Endothelial cell (in vitro differentiated cells): Measurements from ENCODE around the gene PER2. TPM values are rescaled to one million over a fixed set of nuclear protein-coding genes. Genes with fewer than 3 reads are reported as not detected.

Source experiments
- DNase-seq: peaks from one replicate; pipeline ENCODE4 v3.0.0; 2021; ENCODE audit warnings: low spot score
- H3K27ac Mint-ChIP-seq: one replicate; pipeline ENCODE4 v1.8.0; 2021; ENCODE audit warnings: mixed read lengths, inconsistent platforms; ENCODE audit not compliant: unreplicated experiment
- H3K27me3 Mint-ChIP-seq: one replicate; pipeline ENCODE4 v1.8.0; 2021; ENCODE audit warnings: mild to moderate bottlenecking, moderate library complexity, mixed read lengths, inconsistent platforms; ENCODE audit not compliant: unreplicated experiment
- H3K36me3 Mint-ChIP-seq: one replicate; pipeline ENCODE4 v1.8.0; 2021; ENCODE audit warnings: mild to moderate bottlenecking, low read depth, mixed read lengths, inconsistent platforms; ENCODE audit not compliant: unreplicated experiment
- H3K4me1 Mint-ChIP-seq: one replicate; pipeline ENCODE4 v1.8.0; 2021; ENCODE audit warnings: mild to moderate bottlenecking, mixed read lengths, inconsistent platforms; ENCODE audit not compliant: unreplicated experiment
- H3K4me3 Mint-ChIP-seq: one replicate; pipeline ENCODE4 v1.8.0; 2021; ENCODE audit warnings: mild to moderate bottlenecking, mixed read lengths, inconsistent platforms; ENCODE audit not compliant: unreplicated experiment
- H3K9me3 Mint-ChIP-seq: one replicate; pipeline ENCODE4 v1.8.0; 2021; ENCODE audit warnings: mixed read lengths, inconsistent platforms; ENCODE audit not compliant: unreplicated experiment
- CTCF ChIP-seq: fragments of 200-600 bp; sonication (generic); IDR thresholded peaks from one replicate; pipeline ENCODE4 v1.5.0; 2021; ENCODE audit warnings: antibody characterized with exemption; ENCODE audit not compliant: unreplicated experiment
- total RNA-seq: library from RNA; stranded (reverse); fragmentation: NEBNext Ultra II Directional; extraction: Animal tissue kit (Norgen Biotek cat#: 25700); gene quantifications from one replicate; pipeline ENCODE4 v1.2.1, GENCODE V29; 2021; ENCODE audit not compliant: unreplicated experiment

Gene PER2
- total RNA-seq, 1 donor from 2014 or later: 5.5 TPM

GRCh38 chr2:238302751-238303150 lies 14.3 kb upstream of the PER2 start:
- no peak for DNase-seq
- Mint-ChIP-seq H3K9me3 (no peaks in the 10 kb centered on the region), H3K27me3 (peaks cover 6% of the 10 kb centered on the region)

GRCh38 chr2:238302087-238302486 lies 13.7 kb upstream of the PER2 start:
- no peaks in the 10 kb centered on the region for H3K36me3 Mint-ChIP-seq
- no peak for TF ChIP-seq CTCF
- DNase-seq: no peak
- H3K27ac Mint-ChIP-seq: no peak overlapping the region
- no peaks in the 10 kb centered on the region for H3K9me3 Mint-ChIP-seq
- H3K4me3 Mint-ChIP-seq: no peak overlapping the region
- H3K27me3 Mint-ChIP-seq: peaks cover 8% of the 10 kb centered on the region
- H3K4me1 Mint-ChIP-seq: peaks cover 3% of the 10 kb centered on the region

More at GRCh38 chr2:238302751-238303150, 14.3 kb upstream of the PER2 start:
- peak; percentile 38 for TF ChIP-seq CTCF
- H3K27ac Mint-ChIP-seq: no peak overlapping the region
- H3K4me1 Mint-ChIP-seq: peaks cover 2% of the 10 kb centered on the region
- H3K4me3 Mint-ChIP-seq: no peak overlapping the region
- no peaks in the 10 kb centered on the region for H3K36me3 Mint-ChIP-seq

- H3K36me3 Mint-ChIP-seq: no peaks in the 10 kb centered on the region
- no peak overlapping the region for H3K27ac Mint-ChIP-seq
- H3K9me3 Mint-ChIP-seq: no peaks in the 10 kb centered on the region
- no peak for DNase-seq
- H3K4me3 Mint-ChIP-seq: no peak overlapping the region
- peaks cover 4% of the 10 kb centered on the region for H3K4me1 Mint-ChIP-seq
- peaks cover 9% of the 10 kb centered on the region for H3K27me3 Mint-ChIP-seq
- TF ChIP-seq CTCF: no peak
These were observed 11.4 kb upstream of the PER2 start for GRCh38 chr2:238299803-238300202.

GRCh38 chr2:238296638-238297457 lies 8.4 kb upstream of the PER2 start:
- Mint-ChIP-seq H3K36me3 (no peaks in the 10 kb centered on the region), H3K4me1 (peaks cover 4% of the 10 kb centered on the region), H3K9me3 (no peaks in the 10 kb centered on the region), H3K27ac (no peak overlapping the region), H3K27me3 (peaks cover 4% of the 10 kb centered on the region), H3K4me3 (no peak overlapping the region)
- no peak for DNase-seq
- TF ChIP-seq CTCF: no peak
